ENCODE measurements around the gene SPOUT1. TPM values are rescaled to one million over a fixed set of nuclear protein-coding genes. Genes with fewer than 3 reads are reported as not detected.
A peak's percentile ranks its signal among the peaks of the same experiment; 100 is the strongest.
"Not testable (repeated sequence)": the region's sequence is repeated elsewhere in the genome, so short reads cannot be mapped to it uniquely, and the experiment has no call there.

The SPOUT1 gene
- total RNA-seq, 4 donors from 2014 or later = 15.0 to 41.5 (median 32.3) TPM

- H3K4me3 ChIP-seq (ENCODE audit: low read depth, poor library complexity, severe bottlenecking) = peak within 1 kb of the TSS; percentile 71
- WGBS, 2 donors = 10 to 16% methylated on average over 27 to 46 of the region's 64 CpGs
- peak in 1 of 3 donors; percentile 56 for TF ChIP-seq CTCF (IDR thresholded peaks at IDR 0.05)
- TF ChIP-seq POLR2A (IDR thresholded peaks at IDR 0.05) = no peak
- DNase-seq (ENCODE audit: low spot score in 2 of 2) = peak; percentile 82 to 98
- intact Hi-C loops (cut with DNase I; ENCODE audit: low total_unique reads) = no loop called here
Measured at GRCh38 chr9:128786681-128787601, 42.7 kb downstream of the SPOUT1 start, which contains the start of gene TBC1D13. TSS of gene TBC1D13 (plus strand) at chr9:128787253. CDS start at chr9:128787354, 101 bp downstream.

- H3K4me3 ChIP-seq (ENCODE audit: low read depth, poor library complexity, severe bottlenecking) = no peak overlapping the region
- DNase-seq (ENCODE audit: low spot score in 2 of 2) = no peak
- TF ChIP-seq POLR2A (IDR thresholded peaks at IDR 0.05) (no peak), CTCF (IDR thresholded peaks at IDR 0.05) (no peak)
- 94 to 96% methylated on average over 6 of the region's 6 CpGs for WGBS, 2 donors
- intact Hi-C loops (cut with DNase I; ENCODE audit: low total_unique reads) = no loop called here
Measured at GRCh38 chr9:128785427-128785826, 44.2 kb downstream of the SPOUT1 start.

- intact Hi-C loops (cut with DNase I; ENCODE audit: low total_unique reads) = no loop called here
- DNase-seq (ENCODE audit: low spot score in 2 of 2) = no peak
Measured at GRCh38 chr9:128782669-128783068, 46.9 kb downstream of the SPOUT1 start.

GRCh38 chr9:128781187-128782070, 48.2 kb downstream of the SPOUT1 start:
- 79 to 84% methylated on average over 7 of the region's 7 CpGs for WGBS, 2 donors
- intact Hi-C loops (cut with DNase I; ENCODE audit: low total_unique reads) = no loop called here
- H3K4me3 ChIP-seq (ENCODE audit: low read depth, poor library complexity, severe bottlenecking) = no peak overlapping the region
- TF ChIP-seq CTCF (IDR thresholded peaks at IDR 0.05) (no peak), POLR2A (IDR thresholded peaks at IDR 0.05) (no peak)
- DNase-seq (ENCODE audit: low spot score in 2 of 2) = no peak

More at GRCh38 chr9:128782669-128783068, 46.9 kb downstream of the SPOUT1 start:
- 90 to 95% methylated on average over 1 of the region's 1 CpG for WGBS, 2 donors
- H3K4me3 ChIP-seq (ENCODE audit: low read depth, poor library complexity, severe bottlenecking) = no peak overlapping the region
- TF ChIP-seq CTCF (IDR thresholded peaks at IDR 0.05) (no peak), POLR2A (IDR thresholded peaks at IDR 0.05) (no peak)

GRCh38 chr9:128780093-128780492, 49.5 kb downstream of the SPOUT1 start:
- H3K4me3 ChIP-seq (ENCODE audit: low read depth, poor library complexity, severe bottlenecking); DNase-seq (ENCODE audit: low spot score in 2 of 2); intact Hi-C loops (cut with DNase I; ENCODE audit: low total_unique reads): not testable (repeated sequence)
- WGBS, 2 donors = 88 to 92% methylated on average over 16 to 17 of the region's 27 CpGs

- no peak for DNase-seq (ENCODE audit: low spot score in 2 of 2)
- 96 to 100% methylated on average over 1 of the region's 1 CpG for WGBS, 2 donors
- TF ChIP-seq CTCF (IDR thresholded peaks at IDR 0.05) (no peak), POLR2A (IDR thresholded peaks at IDR 0.05) (no peak)
- intact Hi-C loops (cut with DNase I; ENCODE audit: low total_unique reads) = no loop called here
- no peak overlapping the region for H3K4me3 ChIP-seq (ENCODE audit: low read depth, poor library complexity, severe bottlenecking)
Measured at GRCh38 chr9:128774804-128775203, 54.8 kb downstream of the SPOUT1 start.

All from lower leg skin (tissue), 4 donors.